H9 (cell line): ENCODE measurements around the gene PHKA1. TPM values are rescaled to one million over a fixed set of nuclear protein-coding genes. Genes with fewer than 3 reads are reported as not detected.

Experiments used
- DNase-seq: peaks from one replicate; pipeline ENCODE4 v3.0.0-alpha.2; 2017
- H2AFZ ChIP-seq: one replicate; pipeline ENCODE4 v1.6.1; 2013; ENCODE audit warnings: mild to moderate bottlenecking, low read length, control low read depth, moderate library complexity
- H2AK5ac ChIP-seq: 2 replicates; pipeline ENCODE4 v1.6.1; 2013; ENCODE audit warnings: low read length, control low read depth, mixed read lengths; ENCODE audit not compliant: insufficient read length
- H2BK120ac ChIP-seq: one replicate; pipeline ENCODE4 v1.6.1; 2013; ENCODE audit warnings: low read depth, mild to moderate bottlenecking, low read length, control low read depth, inconsistent platforms; ENCODE audit not compliant: poor library complexity, severe bottlenecking
- H2BK12ac ChIP-seq: 2 replicates; pipeline ENCODE4 v1.6.1; 2013; ENCODE audit warnings: low read length, control low read depth, mixed read lengths, low read depth; ENCODE audit not compliant: insufficient read length
- H2BK15ac ChIP-seq: 2 replicates; pipeline ENCODE4 v1.6.1; 2013; ENCODE audit warnings: low read depth, low read length, control low read depth
- H2BK20ac ChIP-seq: one replicate; pipeline ENCODE4 v1.6.1; 2013; ENCODE audit warnings: low read depth, mild to moderate bottlenecking, low read length, control low read depth, inconsistent platforms; ENCODE audit not compliant: poor library complexity, severe bottlenecking
- H2BK5ac ChIP-seq: 2 replicates; pipeline ENCODE4 v1.6.1; 2013; ENCODE audit warnings: low read length, control low read depth, mixed read lengths; ENCODE audit not compliant: insufficient read length
- H3K14ac ChIP-seq: 2 replicates; pipeline ENCODE4 v1.6.1; 2013; ENCODE audit warnings: low read length, control low read depth; ENCODE audit not compliant: insufficient read depth
- H3K18ac ChIP-seq: 2 replicates; pipeline ENCODE4 v1.6.1; 2013; ENCODE audit warnings: low read depth, mild to moderate bottlenecking, mixed read lengths, low read length, control low read depth; ENCODE audit not compliant: insufficient read length
- H3K23ac ChIP-seq: 2 replicates; pipeline ENCODE4 v1.6.1; 2013; ENCODE audit warnings: low read length, control low read depth, mixed read lengths, low read depth; ENCODE audit not compliant: insufficient read length
- H3K23me2 ChIP-seq: 2 replicates; pipeline ENCODE4 v1.6.1; 2013; ENCODE audit warnings: low read depth, mild to moderate bottlenecking, mixed read lengths, low read length, control low read depth; ENCODE audit not compliant: insufficient read length, poor library complexity, severe bottlenecking
- H3K27ac ChIP-seq: 2 replicates; pipeline ENCODE4 v1.5.1; 2013; ENCODE audit warnings: low read length, control low read depth, mixed read lengths, low read depth; ENCODE audit not compliant: insufficient read length
- H3K27me3 ChIP-seq: 2 replicates; pipeline ENCODE4 v1.6.1; 2013; ENCODE audit warnings: low read length, control low read depth, inconsistent platforms; ENCODE audit not compliant: insufficient read depth
- H3K4ac ChIP-seq: 2 replicates; pipeline ENCODE4 v1.6.1; 2013; ENCODE audit warnings: low read depth, mild to moderate bottlenecking, control low read depth, inconsistent platforms, low read length, moderate library complexity
- H3K4me1 ChIP-seq: 2 replicates; pipeline ENCODE4 v1.6.1; 2013; ENCODE audit warnings: low read length, control low read depth, inconsistent platforms; ENCODE audit not compliant: insufficient read depth
- H3K4me2 ChIP-seq: 2 replicates; pipeline ENCODE4 v1.6.1; 2013; ENCODE audit warnings: low read length, control low read depth, mixed read lengths; ENCODE audit not compliant: insufficient read length, insufficient read depth
- H3K56ac ChIP-seq: 2 replicates; pipeline ENCODE4 v1.6.1; 2013; ENCODE audit warnings: low read depth, mild to moderate bottlenecking, mixed read lengths, low read length, control low read depth; ENCODE audit not compliant: insufficient read length
- H3K79me1 ChIP-seq: 2 replicates; pipeline ENCODE4 v1.6.1; 2013; ENCODE audit warnings: low read depth, mild to moderate bottlenecking, moderate library complexity, low read length, control low read depth, inconsistent platforms; ENCODE audit not compliant: insufficient read depth, poor library complexity, severe bottlenecking
- H3K79me2 ChIP-seq: 2 replicates; pipeline ENCODE4 v1.6.1; 2013; ENCODE audit warnings: low read length, control low read depth, inconsistent platforms; ENCODE audit not compliant: insufficient read depth
- H3K9ac ChIP-seq: 2 replicates; pipeline ENCODE4 v1.6.1; 2013; ENCODE audit warnings: low read length, control low read depth, mixed read lengths; ENCODE audit not compliant: insufficient read length; ENCODE audit errors: extremely low read depth
- H3K9me3 ChIP-seq: one replicate; pipeline ENCODE4 v1.6.1; 2013; ENCODE audit warnings: low read depth, low read length, inconsistent platforms; ENCODE audit not compliant: control insufficient read depth
- H3T11ph ChIP-seq: one replicate; pipeline ENCODE4 v1.6.1; 2013; ENCODE audit warnings: mild to moderate bottlenecking, low read length, control low read depth, inconsistent platforms
- H4K20me1 ChIP-seq: one replicate; pipeline ENCODE4 v1.6.1; 2013; ENCODE audit not compliant: control insufficient read depth, insufficient read length, insufficient read depth
- H4K5ac ChIP-seq: 2 replicates; pipeline ENCODE4 v1.6.1; 2013; ENCODE audit warnings: low read depth, mild to moderate bottlenecking, mixed read lengths, low read length, control low read depth; ENCODE audit not compliant: insufficient read length
- H4K8ac ChIP-seq: replicated peaks from 2 replicates; pipeline ENCODE4 v1.6.1; 2013; ENCODE audit warnings: low read length, control low read depth, mixed read lengths, low read depth; ENCODE audit not compliant: insufficient read length
- H4K91ac ChIP-seq: 2 replicates; pipeline ENCODE4 v1.6.1; 2013; ENCODE audit warnings: low read depth, mild to moderate bottlenecking, moderate library complexity, mixed read lengths, low read length, control low read depth; ENCODE audit not compliant: insufficient read length
- H3K27ac Mint-ChIP-seq, 3 experiments: 2 replicates in 2 of 3; 3 replicates in 1 of 3; pipeline ENCODE4 v1.8.0; 2020 to 2021; ENCODE audit warnings: mixed read lengths in 3 of 3, mild to moderate bottlenecking in 1 of 3, moderate library complexity in 1 of 3
- H3K27me3 Mint-ChIP-seq: 2 replicates; pipeline ENCODE4 v1.8.0; 2021; ENCODE audit warnings: low read depth, mild to moderate bottlenecking, moderate library complexity, mixed read lengths
- H3K36me3 Mint-ChIP-seq, 3 experiments: 2 replicates in 2 of 3; 3 replicates in 1 of 3; pipeline ENCODE4 v1.8.0; 2020 to 2021; ENCODE audit warnings: low read depth in 3 of 3, mixed read lengths in 3 of 3; ENCODE audit not compliant: insufficient read depth in 1 of 3
- H3K4me1 Mint-ChIP-seq, 2 experiments: 2 replicates each; pipeline ENCODE4 v1.8.0; 2020; ENCODE audit warnings: mixed read lengths in 2 of 2
- H3K4me3 Mint-ChIP-seq, 2 experiments: 2 replicates in 1 of 2; 3 replicates in 1 of 2; pipeline ENCODE4 v1.8.0; 2020 to 2021; ENCODE audit warnings: mild to moderate bottlenecking in 2 of 2, mixed read lengths in 2 of 2, moderate library complexity in 1 of 2
- H3K9me3 Mint-ChIP-seq, 2 experiments: 2 replicates in 1 of 2; 3 replicates in 1 of 2; pipeline ENCODE4 v1.8.0; 2020; ENCODE audit warnings: mild to moderate bottlenecking in 2 of 2, mixed read lengths in 2 of 2, moderate library complexity in 1 of 2
- WGBS: extraction: QIAGEN DNeasy Blood & Tissue Kit; methylation state at CpG from one replicate; pipeline ENCODE4 v1.1.7; 2013; ENCODE audit warnings: missing lambda C conversion rate, low lambda C conversion rate, mixed read lengths; ENCODE audit not compliant: insufficient read length; ENCODE audit errors: extremely low coverage; 5-methylcytosine and 5-hydroxymethylcytosine counted together
- total RNA-seq: library from RNA; stranded (reverse); gene quantifications from 2 replicates; pipeline ENCODE4 v1.2.1, GENCODE V29; 2021
- TF ChIP-seq, protein P1 (sequence below): fragments of 200-600 bp; sonication (generic); conservative IDR thresholded peaks from 3 replicates; pipeline ENCODE4 v1.8.0; 2021; ENCODE audit warnings: antibody characterized with exemption, mild to moderate bottlenecking

The PHKA1 gene
- total RNA-seq, 1 experiment from 2014 or later: 6.6 TPM

DNA sequence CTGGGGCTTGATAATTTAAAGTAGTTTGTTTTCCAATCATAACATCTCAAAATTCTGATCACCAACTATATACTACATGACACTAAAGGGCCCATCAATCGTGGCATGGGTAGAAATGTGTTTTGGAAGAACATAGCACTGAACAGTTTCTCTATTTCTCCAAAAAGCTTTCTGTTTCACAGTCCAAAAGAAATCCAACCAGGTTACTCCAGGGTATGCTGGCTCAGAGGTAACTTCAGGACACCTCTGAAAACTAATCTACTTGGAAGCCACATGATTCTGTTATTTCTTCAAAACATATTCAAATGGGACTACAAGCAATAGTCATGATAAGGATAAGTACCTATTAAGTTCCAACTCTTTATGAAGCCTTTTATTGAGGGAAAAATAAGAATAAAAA is 8.3 kb downstream of the PHKA1 start:
- TF ChIP-seq, protein P1, sequence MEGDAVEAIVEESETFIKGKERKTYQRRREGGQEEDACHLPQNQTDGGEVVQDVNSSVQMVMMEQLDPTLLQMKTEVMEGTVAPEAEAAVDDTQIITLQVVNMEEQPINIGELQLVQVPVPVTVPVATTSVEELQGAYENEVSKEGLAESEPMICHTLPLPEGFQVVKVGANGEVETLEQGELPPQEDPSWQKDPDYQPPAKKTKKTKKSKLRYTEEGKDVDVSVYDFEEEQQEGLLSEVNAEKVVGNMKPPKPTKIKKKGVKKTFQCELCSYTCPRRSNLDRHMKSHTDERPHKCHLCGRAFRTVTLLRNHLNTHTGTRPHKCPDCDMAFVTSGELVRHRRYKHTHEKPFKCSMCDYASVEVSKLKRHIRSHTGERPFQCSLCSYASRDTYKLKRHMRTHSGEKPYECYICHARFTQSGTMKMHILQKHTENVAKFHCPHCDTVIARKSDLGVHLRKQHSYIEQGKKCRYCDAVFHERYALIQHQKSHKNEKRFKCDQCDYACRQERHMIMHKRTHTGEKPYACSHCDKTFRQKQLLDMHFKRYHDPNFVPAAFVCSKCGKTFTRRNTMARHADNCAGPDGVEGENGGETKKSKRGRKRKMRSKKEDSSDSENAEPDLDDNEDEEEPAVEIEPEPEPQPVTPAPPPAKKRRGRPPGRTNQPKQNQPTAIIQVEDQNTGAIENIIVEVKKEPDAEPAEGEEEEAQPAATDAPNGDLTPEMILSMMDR: no peak
- WGBS: no CpG with 5 or more reads among the region's 1 CpG
- H3K27ac ChIP-seq: no peak overlapping the region

More for the DNA sequence above, 8.3 kb downstream of the PHKA1 start:
- Histone ChIP-seq H2BK5ac (no peak overlapping the region), H3K9me3 (peaks cover 9% of the 10 kb centered on the region), H3K56ac (no peak overlapping the region), H2BK15ac (no peak overlapping the region), H4K20me1 (no peaks in the 10 kb centered on the region), H3K9ac (no peak overlapping the region), H2BK20ac (no peak overlapping the region), H2AFZ (no peak overlapping the region), H3K4me2 (no peak overlapping the region), H3K4me1 (no peaks in the 10 kb centered on the region), H3T11ph (no peak overlapping the region), H3K79me1 (no peaks in the 10 kb centered on the region), H2BK120ac (no peak overlapping the region), H4K8ac (no peak overlapping the region), H3K23ac (no peak overlapping the region), H3K23me2 (no peaks in the 10 kb centered on the region), H2AK5ac (no peak overlapping the region), H2BK12ac (no peak overlapping the region), H3K79me2 (no peaks in the 10 kb centered on the region), H4K5ac (no peak overlapping the region), H3K18ac (no peak overlapping the region), H4K91ac (no peak overlapping the region), H3K14ac (no peak overlapping the region), H3K27me3 (no peaks in the 10 kb centered on the region), H3K4ac (no peak overlapping the region)
- Mint-ChIP-seq H3K4me1 (peaks cover 6 to 7% of the 10 kb centered on the region in 2 experiments), H3K4me3 (no peak overlapping the region), H3K36me3 (peaks cover 10 to 22% (median 13%) of the 10 kb centered on the region in 3 experiments; a peak in 6 of 7 replicates), H3K9me3 (peaks cover 59 to 63% of the 10 kb centered on the region in 2 experiments), H3K27ac (no peak overlapping the region), H3K27me3 (no peaks in the 10 kb centered on the region; the same call in 1 of the 2 replicates)
- DNase-seq: no peak
